Measurements from ENCODE around the gene CRADD. TPM values are rescaled to one million over a fixed set of nuclear protein-coding genes. Genes with fewer than 3 reads are reported as not detected.

The CRADD gene
- total and polyA plus RNA-seq, 10 of the 15 experiments (the other 5 are each of a cell fraction or from before 2014, with no cell fraction given): 7.6 to 15.5 (median 11.7) TPM

DNA sequence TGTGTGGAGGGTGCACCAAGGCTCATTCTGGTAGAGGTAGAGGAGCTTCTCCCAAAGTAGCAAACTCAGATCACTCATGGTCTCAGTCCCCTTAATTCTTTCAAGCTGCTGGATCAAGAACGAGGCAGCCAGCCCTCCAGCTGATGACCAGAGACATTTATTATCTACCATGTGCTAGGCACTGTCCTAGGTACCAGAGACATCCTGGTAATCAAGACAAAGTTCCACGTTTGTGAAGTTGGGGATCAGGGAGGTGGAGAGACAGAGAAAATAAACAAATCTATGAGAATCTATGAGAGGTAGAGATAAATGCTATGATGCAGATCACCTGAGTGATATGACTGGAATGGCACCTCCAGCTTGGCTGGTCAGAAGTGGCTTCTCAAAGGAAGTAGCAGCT lies 130.2 kb downstream of the CRADD start:
- Histone ChIP-seq H3K36me3 (ENCODE audit: control insufficient read depth in 2 of 2, insufficient read depth in 2 of 2, low read length in 1 of 2) (no peaks in the 10 kb centered on the region), H3K9me3 (replicated peaks; ENCODE audit: control insufficient read depth, insufficient read depth, low read length) (no peaks in the 10 kb centered on the region; the same call in 2 of the 3 replicates), H3K4me2 (ENCODE audit: control insufficient read depth, insufficient read depth) (no peak overlapping the region), H2AFZ (ENCODE audit: control insufficient read depth, low read depth, low read length) (no peak overlapping the region), H3K79me2 (ENCODE audit: control insufficient read depth, insufficient read depth, low read length) (no peaks in the 10 kb centered on the region), H3K4me3 (no peak overlapping the region), H3K9ac (ENCODE audit: control insufficient read depth, insufficient read depth, low read length) (no peak overlapping the region), H3K4me1 (ENCODE audit: control insufficient read depth, insufficient read depth, low read length) (no peaks in the 10 kb centered on the region; the same call in 1 of the 2 replicates), H3K27ac (ENCODE audit: control insufficient read depth, insufficient read depth) (no peak overlapping the region), H3K27me3 (replicated peaks in 1 of 2; ENCODE audit: control insufficient read depth in 2 of 2, insufficient read depth in 2 of 2, low read length in 1 of 2) (no peaks in the 10 kb centered on the region), H4K20me1 (ENCODE audit: control insufficient read depth, insufficient read depth) (no peaks in the 10 kb centered on the region)
- intact Hi-C loops (cut with micrococcal nuclease; ENCODE audit: unreplicated experiment) (no loop called here), in situ Hi-C loops (cut with MboI) (no loop called here)
- ATAC-seq (no peak), FAIRE-seq (no peak), DNase-seq (ENCODE audit: low read depth, low spot score) (no peak)
- ChIA-PET SMC1A (ENCODE audit: uncharacterized antibody, unreplicated experiment) (interaction anchor here (1.1 to 1.6 kb wide), 2 partner anchors 11 to 14 kb away, joined by 3 to 4 read pairs; no protein-coding TSS in a partner anchor), POLR2A (interaction anchor here (0.6 kb wide), 1 partner anchor 1136 kb away, joined by 6 read pairs; no protein-coding TSS in a partner anchor), RAD21 (ENCODE audit: unreplicated experiment) (interaction anchor here (0.6 kb wide), 1 partner anchor 461 kb away, joined by 6 read pairs; no protein-coding TSS in a partner anchor), CTCF (interaction anchor here (3.3 kb wide), 1 partner anchor 295 kb away, joined by 9 read pairs; no protein-coding TSS in a partner anchor)
- 37% methylated on average over 2 of the region's 2 CpGs for WGBS (ENCODE audit: insufficient coverage, insufficient replicate concordance, low lambda C conversion rate, missing lambda C conversion rate)
- no peak for TF ChIP-seq YY1 (IDR thresholded peaks at IDR 0.05; ENCODE audit: low read depth, low read length)
- TF ChIP-seq, protein P1, sequence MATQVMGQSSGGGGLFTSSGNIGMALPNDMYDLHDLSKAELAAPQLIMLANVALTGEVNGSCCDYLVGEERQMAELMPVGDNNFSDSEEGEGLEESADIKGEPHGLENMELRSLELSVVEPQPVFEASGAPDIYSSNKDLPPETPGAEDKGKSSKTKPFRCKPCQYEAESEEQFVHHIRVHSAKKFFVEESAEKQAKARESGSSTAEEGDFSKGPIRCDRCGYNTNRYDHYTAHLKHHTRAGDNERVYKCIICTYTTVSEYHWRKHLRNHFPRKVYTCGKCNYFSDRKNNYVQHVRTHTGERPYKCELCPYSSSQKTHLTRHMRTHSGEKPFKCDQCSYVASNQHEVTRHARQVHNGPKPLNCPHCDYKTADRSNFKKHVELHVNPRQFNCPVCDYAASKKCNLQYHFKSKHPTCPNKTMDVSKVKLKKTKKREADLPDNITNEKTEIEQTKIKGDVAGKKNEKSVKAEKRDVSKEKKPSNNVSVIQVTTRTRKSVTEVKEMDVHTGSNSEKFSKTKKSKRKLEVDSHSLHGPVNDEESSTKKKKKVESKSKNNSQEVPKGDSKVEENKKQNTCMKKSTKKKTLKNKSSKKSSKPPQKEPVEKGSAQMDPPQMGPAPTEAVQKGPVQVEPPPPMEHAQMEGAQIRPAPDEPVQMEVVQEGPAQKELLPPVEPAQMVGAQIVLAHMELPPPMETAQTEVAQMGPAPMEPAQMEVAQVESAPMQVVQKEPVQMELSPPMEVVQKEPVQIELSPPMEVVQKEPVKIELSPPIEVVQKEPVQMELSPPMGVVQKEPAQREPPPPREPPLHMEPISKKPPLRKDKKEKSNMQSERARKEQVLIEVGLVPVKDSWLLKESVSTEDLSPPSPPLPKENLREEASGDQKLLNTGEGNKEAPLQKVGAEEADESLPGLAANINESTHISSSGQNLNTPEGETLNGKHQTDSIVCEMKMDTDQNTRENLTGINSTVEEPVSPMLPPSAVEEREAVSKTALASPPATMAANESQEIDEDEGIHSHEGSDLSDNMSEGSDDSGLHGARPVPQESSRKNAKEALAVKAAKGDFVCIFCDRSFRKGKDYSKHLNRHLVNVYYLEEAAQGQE (IDR thresholded peaks at IDR 0.05; ENCODE audit: low read depth, low read length): peak; percentile 39; the same call in 1 of the 2 replicates
- no peak for TF ChIP-seq ATF2 (IDR thresholded peaks at IDR 0.05; ENCODE audit: low read length)
- BruUV-seq (replicated peaks): no TSS peak

All from GM12878 (cell line).